Naive thymus-derived CD8-positive, alpha-beta T cell (primary cell): ENCODE measurements around the gene GABRG3. TPM values are rescaled to one million over a fixed set of nuclear protein-coding genes. Genes with fewer than 3 reads are reported as not detected.

Source experiments
- ATAC-seq, 2 donors: fragments of 150-1000 bp; cut with Tn5 transposase in 1 of 2; sonication (Bioruptor Pico), chemical (Tn5 transposase) in 1 of 2; 1 replicate in 1 of 2; 2 replicates in 1 of 2; pipeline ENCODE4 v1.10.0; 2021; ENCODE audit warnings: mild to moderate bottlenecking in 2 of 2, moderate library complexity in 2 of 2
- POLR2A ChIA-PET: fragments of 350-600 bp; sonication (Branson Sonifier 250); formaldehyde crosslinking; loops from one replicate; lab custom pipeline; 2021; ENCODE audit warnings: antibody characterized with exemption; lab: Charles Lee
- DNase-seq, 10 donors: peaks; one replicate each; pipeline versions ENCODE4 v3.0.0 to v3.0.0-alpha.2; 2020 to 2022
- H3K27ac Mint-ChIP-seq, 10 donors: one replicate each; pipeline ENCODE4 v1.8.0; 2020 to 2022; ENCODE audit warnings: mild to moderate bottlenecking in 10 of 10, mixed read lengths in 10 of 10, moderate library complexity in 4 of 10, inconsistent platforms in 1 of 10
- H3K27me3 Mint-ChIP-seq, 5 donors: one replicate each; pipeline ENCODE4 v1.8.0; 2021 to 2022; ENCODE audit warnings: mixed read lengths in 5 of 5
- H3K36me3 Mint-ChIP-seq, 3 donors: one replicate each; pipeline ENCODE4 v1.8.0; 2020 to 2022; ENCODE audit warnings: mixed read lengths in 3 of 3, mild to moderate bottlenecking in 2 of 3, inconsistent platforms in 1 of 3
- H3K4me1 Mint-ChIP-seq, 4 donors: one replicate each; pipeline ENCODE4 v1.8.0; 2021 to 2022; ENCODE audit warnings: mixed read lengths in 4 of 4
- H3K4me3 Mint-ChIP-seq, 10 donors: one replicate each; pipeline ENCODE4 v1.8.0; 2020 to 2022; ENCODE audit warnings: mild to moderate bottlenecking in 10 of 10, mixed read lengths in 10 of 10, moderate library complexity in 6 of 10, inconsistent platforms in 1 of 10
- H3K9me3 Mint-ChIP-seq, 9 donors: one replicate each; pipeline ENCODE4 v1.8.0; 2020 to 2022; ENCODE audit warnings: mixed read lengths in 9 of 9, mild to moderate bottlenecking in 3 of 9, inconsistent platforms in 1 of 9, moderate library complexity in 1 of 9
- polyA plus RNA-seq, 3 donors: library from polyadenylated mRNA; unstranded; fragments of 300-500 nt; fragmentation: Illumina TruSeq; gene quantifications; one replicate each; pipeline ENCODE4 v1.2.3, GENCODE V29; 2021
- total RNA-seq, 8 experiments: library from RNA in 2 of 8; stranded (reverse) in 2 of 8; gene quantifications; one replicate each; pipeline ENCODE4 v1.2.3 and lab custom pipeline; 2021 to 2026

The GABRG3 gene
- total and polyA plus RNA-seq, 5 experiments from 2014 or later: not detected

GRCh38 chr15:27461181-27461580, 490.2 kb downstream of the GABRG3 start:
- Mint-ChIP-seq H3K4me3 (no peak overlapping the region), H3K4me1 (no peaks in the 10 kb centered on the region), H3K27me3 (peaks cover 0 to 3% (median 0%) of the 10 kb centered on the region in 5 donors), H3K36me3 (no peaks in the 10 kb centered on the region), H3K27ac (no peak overlapping the region), H3K9me3 (peaks cover 0 to 15% (median 5%) of the 10 kb centered on the region in 9 donors)
- ATAC-seq (no peak), DNase-seq (no peak)
- POLR2A ChIA-PET: no interaction called here

GRCh38 chr15:27463525-27464088, 492.6 kb downstream of the GABRG3 start:
- H3K4me3 Mint-ChIP-seq: no peak overlapping the region
- no peak overlapping the region for H3K27ac Mint-ChIP-seq
- peaks cover 0 to 22% (median 10%) of the 10 kb centered on the region in 9 donors for H3K9me3 Mint-ChIP-seq
- no peak for DNase-seq
- no peaks in the 10 kb centered on the region for H3K36me3 Mint-ChIP-seq
- no peaks in the 10 kb centered on the region for H3K4me1 Mint-ChIP-seq
- ATAC-seq: no peak
- H3K27me3 Mint-ChIP-seq: peaks cover 0 to 3% (median 0%) of the 10 kb centered on the region in 5 donors
- POLR2A ChIA-PET: no interaction called here

- POLR2A ChIA-PET: no interaction called here
- Mint-ChIP-seq H3K4me1 (no peaks in the 10 kb centered on the region), H3K9me3 (peaks cover 0 to 22% (median 7%) of the 10 kb centered on the region in 9 donors), H3K4me3 (no peak overlapping the region), H3K36me3 (no peaks in the 10 kb centered on the region), H3K27ac (no peak overlapping the region), H3K27me3 (peaks cover 0 to 3% (median 0%) of the 10 kb centered on the region in 5 donors)
- ATAC-seq (no peak), DNase-seq (no peak)
These were observed 494.1 kb downstream of the GABRG3 start for GRCh38 chr15:27464941-27465612.

GRCh38 chr15:27466758-27467157, 495.8 kb downstream of the GABRG3 start:
- DNase-seq: no peak
- POLR2A ChIA-PET: no interaction called here
- Mint-ChIP-seq H3K27ac (no peak overlapping the region), H3K4me3 (no peak overlapping the region), H3K27me3 (peaks cover 0 to 3% (median 0%) of the 10 kb centered on the region in 5 donors), H3K36me3 (no peaks in the 10 kb centered on the region), H3K4me1 (no peaks in the 10 kb centered on the region), H3K9me3 (peaks cover 0 to 17% (median 5%) of the 10 kb centered on the region in 9 donors)
- ATAC-seq: no peak

GRCh38 chr15:27468151-27468591, 497.2 kb downstream of the GABRG3 start:
- H3K27me3 Mint-ChIP-seq: peaks cover 0 to 2% (median 0%) of the 10 kb centered on the region in 5 donors
- H3K4me1 Mint-ChIP-seq: no peaks in the 10 kb centered on the region
- DNase-seq (no peak), ATAC-seq (no peak)
- H3K36me3 Mint-ChIP-seq: no peaks in the 10 kb centered on the region
- H3K27ac Mint-ChIP-seq: no peak overlapping the region
- peaks cover 0 to 15% (median 4%) of the 10 kb centered on the region in 9 donors for H3K9me3 Mint-ChIP-seq
- H3K4me3 Mint-ChIP-seq: no peak overlapping the region
- POLR2A ChIA-PET: no interaction called here

GRCh38 chr15:27473845-27474244, 502.9 kb downstream of the GABRG3 start:
- H3K36me3 Mint-ChIP-seq: no peaks in the 10 kb centered on the region
- H3K4me1 Mint-ChIP-seq: no peaks in the 10 kb centered on the region
- ATAC-seq: no peak
- POLR2A ChIA-PET: no interaction called here
- H3K27me3 Mint-ChIP-seq: peaks cover 0 to 2% (median 0%) of the 10 kb centered on the region in 5 donors
- no peak overlapping the region for H3K4me3 Mint-ChIP-seq
- DNase-seq: no peak
- peaks cover 0 to 7% (median 2%) of the 10 kb centered on the region in 9 donors for H3K9me3 Mint-ChIP-seq
- no peak overlapping the region for H3K27ac Mint-ChIP-seq

GRCh38 chr15:27475395-27475794, 504.4 kb downstream of the GABRG3 start:
- Mint-ChIP-seq H3K4me1 (no peaks in the 10 kb centered on the region), H3K4me3 (no peak overlapping the region), H3K27me3 (peaks cover 0 to 2% (median 0%) of the 10 kb centered on the region in 5 donors), H3K36me3 (no peaks in the 10 kb centered on the region), H3K9me3 (peaks cover 0 to 10% (median 2%) of the 10 kb centered on the region in 9 donors), H3K27ac (no peak overlapping the region)
- POLR2A ChIA-PET: no interaction called here
- ATAC-seq (no peak), DNase-seq (no peak)

GRCh38 chr15:27479296-27480140, 508.5 kb downstream of the GABRG3 start:
- Mint-ChIP-seq H3K9me3 (peaks cover 0 to 14% (median 7%) of the 10 kb centered on the region in 9 donors), H3K27me3 (no peaks in the 10 kb centered on the region), H3K36me3 (no peaks in the 10 kb centered on the region), H3K4me3 (no peak overlapping the region), H3K27ac (no peak overlapping the region), H3K4me1 (no peaks in the 10 kb centered on the region)
- ATAC-seq (no peak), DNase-seq (no peak)
- POLR2A ChIA-PET: no interaction called here

- Mint-ChIP-seq H3K4me1 (no peaks in the 10 kb centered on the region), H3K9me3 (peaks cover 0 to 20% (median 7%) of the 10 kb centered on the region in 9 donors), H3K36me3 (no peaks in the 10 kb centered on the region), H3K27me3 (no peaks in the 10 kb centered on the region), H3K4me3 (no peak overlapping the region), H3K27ac (no peak overlapping the region)
- ATAC-seq (no peak), DNase-seq (no peak)
- POLR2A ChIA-PET: no interaction called here
These were observed 509.2 kb downstream of the GABRG3 start for GRCh38 chr15:27480141-27480530.

- no peak for ATAC-seq
- Mint-ChIP-seq H3K9me3 (peaks cover 0 to 21% (median 7%) of the 10 kb centered on the region in 9 donors), H3K27ac (no peak overlapping the region), H3K4me3 (no peak overlapping the region), H3K36me3 (no peaks in the 10 kb centered on the region), H3K4me1 (no peaks in the 10 kb centered on the region), H3K27me3 (no peaks in the 10 kb centered on the region)
- POLR2A ChIA-PET: no interaction called here
- no peak for DNase-seq
These were observed 509.7 kb downstream of the GABRG3 start for GRCh38 chr15:27480642-27481041.

- H3K27me3 Mint-ChIP-seq: no peaks in the 10 kb centered on the region
- H3K4me3 Mint-ChIP-seq: no peak overlapping the region
- H3K9me3 Mint-ChIP-seq: peaks cover 0 to 21% (median 7%) of the 10 kb centered on the region in 9 donors
- no peak overlapping the region for H3K27ac Mint-ChIP-seq
- POLR2A ChIA-PET: no interaction called here
- H3K4me1 Mint-ChIP-seq: no peaks in the 10 kb centered on the region
- no peaks in the 10 kb centered on the region for H3K36me3 Mint-ChIP-seq
- DNase-seq: no peak
- ATAC-seq: no peak
These were observed 510.8 kb downstream of the GABRG3 start for GRCh38 chr15:27481768-27482167.

GRCh38 chr15:27482287-27482686, 511.3 kb downstream of the GABRG3 start:
- H3K27me3 Mint-ChIP-seq: no peaks in the 10 kb centered on the region
- H3K4me1 Mint-ChIP-seq: no peaks in the 10 kb centered on the region
- ATAC-seq (no peak), DNase-seq (no peak)
- POLR2A ChIA-PET: no interaction called here
- no peak overlapping the region for H3K27ac Mint-ChIP-seq
- peaks cover 0 to 22% (median 5%) of the 10 kb centered on the region in 9 donors for H3K9me3 Mint-ChIP-seq
- no peaks in the 10 kb centered on the region for H3K36me3 Mint-ChIP-seq
- no peak overlapping the region for H3K4me3 Mint-ChIP-seq

GRCh38 chr15:27483124-27483523, 512.1 kb downstream of the GABRG3 start:
- DNase-seq (no peak), ATAC-seq (no peak)
- Mint-ChIP-seq H3K27me3 (no peaks in the 10 kb centered on the region), H3K4me3 (no peak overlapping the region), H3K9me3 (peaks cover 0 to 26% (median 4%) of the 10 kb centered on the region in 9 donors), H3K4me1 (no peaks in the 10 kb centered on the region), H3K36me3 (no peaks in the 10 kb centered on the region), H3K27ac (no peak overlapping the region)
- POLR2A ChIA-PET: no interaction called here
